ENCODE results near the gene CPNE6. TPM values are rescaled to one million over a fixed set of nuclear protein-coding genes. Genes with fewer than 3 reads are reported as not detected.
"Not testable (repeated sequence)": the region's sequence is repeated elsewhere in the genome, so short reads cannot be mapped to it uniquely, and the experiment has no call there.

CPNE6 gene
- total RNA-seq, 1 donor from 2014 or later, result 0.09 TPM

DNA sequence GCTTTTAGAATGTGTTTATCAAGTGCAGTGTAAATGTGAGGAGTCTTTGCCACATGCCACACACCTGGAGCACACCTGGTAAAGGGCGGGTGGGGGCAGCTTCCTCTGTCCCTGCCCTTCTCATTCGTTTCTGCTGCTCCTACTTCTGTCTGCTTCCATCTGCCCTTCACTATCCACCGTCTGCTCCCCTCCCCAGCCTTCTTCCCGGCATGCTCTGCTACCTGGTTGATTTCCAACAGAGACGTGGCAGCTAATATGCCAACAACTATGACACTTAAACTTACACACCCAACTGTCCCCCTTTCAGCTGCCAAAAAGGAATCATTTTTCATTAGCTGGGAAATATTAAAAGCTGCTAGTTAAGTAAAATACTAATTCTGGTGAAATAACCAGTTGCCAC lies 28.6 kb upstream of the CPNE6 start:
- no peak overlapping the region for H3K4me3 Mint-ChIP-seq
- DNase-seq, result no peak
- no peak overlapping the region for H3K27ac Mint-ChIP-seq
- TF ChIP-seq, protein P1, sequence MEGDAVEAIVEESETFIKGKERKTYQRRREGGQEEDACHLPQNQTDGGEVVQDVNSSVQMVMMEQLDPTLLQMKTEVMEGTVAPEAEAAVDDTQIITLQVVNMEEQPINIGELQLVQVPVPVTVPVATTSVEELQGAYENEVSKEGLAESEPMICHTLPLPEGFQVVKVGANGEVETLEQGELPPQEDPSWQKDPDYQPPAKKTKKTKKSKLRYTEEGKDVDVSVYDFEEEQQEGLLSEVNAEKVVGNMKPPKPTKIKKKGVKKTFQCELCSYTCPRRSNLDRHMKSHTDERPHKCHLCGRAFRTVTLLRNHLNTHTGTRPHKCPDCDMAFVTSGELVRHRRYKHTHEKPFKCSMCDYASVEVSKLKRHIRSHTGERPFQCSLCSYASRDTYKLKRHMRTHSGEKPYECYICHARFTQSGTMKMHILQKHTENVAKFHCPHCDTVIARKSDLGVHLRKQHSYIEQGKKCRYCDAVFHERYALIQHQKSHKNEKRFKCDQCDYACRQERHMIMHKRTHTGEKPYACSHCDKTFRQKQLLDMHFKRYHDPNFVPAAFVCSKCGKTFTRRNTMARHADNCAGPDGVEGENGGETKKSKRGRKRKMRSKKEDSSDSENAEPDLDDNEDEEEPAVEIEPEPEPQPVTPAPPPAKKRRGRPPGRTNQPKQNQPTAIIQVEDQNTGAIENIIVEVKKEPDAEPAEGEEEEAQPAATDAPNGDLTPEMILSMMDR (IDR thresholded peaks at IDR 0.05), result no peak
- H3K27me3 Mint-ChIP-seq, result no peaks in the 10 kb centered on the region
- ATAC-seq (ENCODE audit: low read depth), result no peak
- CTCF ChIA-PET, result interaction anchor here (0.8 kb wide), 1 partner anchor 66 kb away, joined by 3 read pairs; no protein-coding TSS in a partner anchor
- no peaks in the 10 kb centered on the region for H3K36me3 Mint-ChIP-seq (ENCODE audit: low read depth)
- intact Hi-C loops (cut with micrococcal nuclease), result no loop called here
- no peaks in the 10 kb centered on the region for H3K9me3 Mint-ChIP-seq
- no peaks in the 10 kb centered on the region for H3K4me1 Mint-ChIP-seq
- POLR2A ChIA-PET, result no interaction called here

DNA sequence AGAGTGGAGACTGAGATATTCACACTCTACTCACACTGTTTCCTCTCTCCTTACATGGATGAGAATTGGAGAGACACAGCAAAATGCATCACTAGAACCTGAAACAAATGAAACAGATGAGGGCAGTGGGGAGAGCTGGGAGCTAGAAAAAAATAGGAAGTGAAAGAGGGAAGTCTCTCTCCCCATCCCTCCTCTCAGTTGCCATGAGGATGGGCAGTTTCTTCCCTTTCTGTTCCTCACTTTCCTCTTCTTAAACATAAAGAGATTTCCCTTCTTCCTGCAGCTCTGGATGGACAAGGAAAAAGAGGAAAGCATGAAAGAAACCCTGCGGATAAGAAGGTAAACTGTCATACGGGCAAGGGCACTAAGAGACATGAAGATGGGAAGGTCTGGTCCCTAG lies 22.4 kb upstream of the CPNE6 start:
- ATAC-seq (ENCODE audit: low read depth), result peak; percentile 34
- H3K27ac Mint-ChIP-seq, result peak overlapping the region; percentile 47
- H3K4me1 Mint-ChIP-seq, result peaks cover 34% of the 10 kb centered on the region
- intact Hi-C loops (cut with micrococcal nuclease); H3K36me3 Mint-ChIP-seq (ENCODE audit: low read depth); H3K27me3 Mint-ChIP-seq; H3K9me3 Mint-ChIP-seq; DNase-seq: not testable (repeated sequence)
- ChIA-PET CTCF (interaction anchor here (1.5 kb wide), 1 partner anchor 60 kb away, joined by 4 read pairs; no protein-coding TSS in a partner anchor), POLR2A (interaction anchor here (1.5 kb wide), 1 partner anchor 112 kb away, joined by 3 read pairs; the partner anchor contains the start of gene IRF9)
- peak overlapping the region; percentile 6 for H3K4me3 Mint-ChIP-seq

DNA sequence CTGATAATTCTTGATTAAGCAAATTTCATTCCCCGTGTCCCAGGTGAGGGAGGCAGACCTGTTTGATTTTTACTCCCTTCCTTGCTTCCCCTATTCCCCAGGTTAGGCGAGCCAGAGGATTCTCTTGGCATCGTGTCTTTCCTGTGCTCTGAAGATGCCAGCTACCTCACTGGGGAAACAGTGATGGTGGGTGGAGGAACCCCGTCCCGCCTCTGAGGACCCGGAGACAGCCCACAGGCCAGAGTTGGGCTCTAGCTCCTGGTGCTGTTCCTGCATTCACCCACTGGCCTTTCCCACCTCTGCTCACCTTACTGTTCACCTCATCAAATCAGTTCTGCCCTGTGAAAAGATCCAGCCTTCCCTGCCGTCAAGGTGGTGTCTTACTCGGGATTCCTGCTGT lies 20.6 kb upstream of the CPNE6 start:
- peak overlapping the region; percentile 82 for H3K4me3 Mint-ChIP-seq
- peaks cover 34% of the 10 kb centered on the region for H3K4me1 Mint-ChIP-seq
- H3K36me3 Mint-ChIP-seq (ENCODE audit: low read depth); H3K27me3 Mint-ChIP-seq; ATAC-seq (ENCODE audit: low read depth); DNase-seq; H3K9me3 Mint-ChIP-seq: not testable (repeated sequence)
- ChIA-PET CTCF (interaction anchor here (1.5 kb wide), 2 partner anchors 40 to 58 kb away, joined by 4 to 8 read pairs; no protein-coding TSS in a partner anchor), POLR2A (interaction anchor here (0.6 to 1.7 kb wide), 3 partner anchors 31 to 1480 kb away, joined by 3 to 11 read pairs (median 9); no protein-coding TSS in a partner anchor)
- intact Hi-C loops (cut with micrococcal nuclease), result loop anchor here (2.0 kb wide), 1 partner anchor 14 kb away; no protein-coding TSS in a partner anchor
- peak overlapping the region; percentile 71 for H3K27ac Mint-ChIP-seq

DNA sequence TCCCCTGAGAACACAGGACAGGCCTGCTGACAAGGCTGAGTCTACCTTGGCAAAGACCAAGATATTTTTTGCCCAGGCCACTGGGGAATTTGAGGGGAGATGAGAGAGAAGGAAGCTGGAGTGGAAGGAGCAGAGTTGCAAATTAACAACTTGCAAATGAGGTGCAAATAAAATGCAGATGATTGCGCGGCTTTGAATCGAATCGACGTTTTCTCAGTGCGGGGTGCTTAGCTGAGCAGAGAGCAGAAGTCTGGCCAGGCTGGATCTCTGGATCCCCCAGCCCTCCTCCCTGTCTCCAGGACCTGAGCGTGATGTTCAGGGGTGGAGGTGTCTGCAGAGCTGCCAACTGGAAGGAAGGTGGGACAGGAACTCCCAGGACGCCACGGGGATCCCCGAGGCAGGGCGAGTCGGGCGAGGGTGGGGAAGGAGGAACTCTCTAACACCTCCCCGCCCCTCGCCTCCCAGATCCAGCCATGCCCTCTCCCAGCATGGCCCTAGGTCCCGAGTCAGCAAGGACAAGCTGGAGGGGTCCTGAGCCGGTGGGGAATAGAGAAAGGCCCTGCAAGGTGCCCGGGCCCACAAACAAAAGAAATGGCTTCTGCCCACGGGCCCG lies 20.1 kb upstream of the CPNE6 start:
- peaks cover 6% of the 10 kb centered on the region for H3K27me3 Mint-ChIP-seq
- DNase-seq, result no peak
- ChIA-PET CTCF (interaction anchor here (0.7 to 1.5 kb wide), 6 partner anchors 30 to 421 kb away, joined by 3 to 8 read pairs (median 4); partner anchors contain the start of gene CIDEB), POLR2A (interaction anchor here (0.8 to 1.8 kb wide), 7 partner anchors 24 to 164 kb away, joined by 3 to 14 read pairs (median 4); partner anchors contain the start of genes DCAF11, IRF9, MDP1 and NRL)
- no peaks in the 10 kb centered on the region for H3K9me3 Mint-ChIP-seq
- H3K4me3 Mint-ChIP-seq, result peak overlapping the region; percentile 82
- intact Hi-C loops (cut with micrococcal nuclease), result loop anchor here (2.0 kb wide), 1 partner anchor 14 kb away; no protein-coding TSS in a partner anchor
- H3K4me1 Mint-ChIP-seq, result peaks cover 34% of the 10 kb centered on the region
- H3K36me3 Mint-ChIP-seq (ENCODE audit: low read depth), result no peaks in the 10 kb centered on the region
- peak overlapping the region; percentile 71 for H3K27ac Mint-ChIP-seq
- TF ChIP-seq, protein P1 (IDR thresholded peaks at IDR 0.05), result no peak
- ATAC-seq (ENCODE audit: low read depth), result peak; percentile 18

DNA sequence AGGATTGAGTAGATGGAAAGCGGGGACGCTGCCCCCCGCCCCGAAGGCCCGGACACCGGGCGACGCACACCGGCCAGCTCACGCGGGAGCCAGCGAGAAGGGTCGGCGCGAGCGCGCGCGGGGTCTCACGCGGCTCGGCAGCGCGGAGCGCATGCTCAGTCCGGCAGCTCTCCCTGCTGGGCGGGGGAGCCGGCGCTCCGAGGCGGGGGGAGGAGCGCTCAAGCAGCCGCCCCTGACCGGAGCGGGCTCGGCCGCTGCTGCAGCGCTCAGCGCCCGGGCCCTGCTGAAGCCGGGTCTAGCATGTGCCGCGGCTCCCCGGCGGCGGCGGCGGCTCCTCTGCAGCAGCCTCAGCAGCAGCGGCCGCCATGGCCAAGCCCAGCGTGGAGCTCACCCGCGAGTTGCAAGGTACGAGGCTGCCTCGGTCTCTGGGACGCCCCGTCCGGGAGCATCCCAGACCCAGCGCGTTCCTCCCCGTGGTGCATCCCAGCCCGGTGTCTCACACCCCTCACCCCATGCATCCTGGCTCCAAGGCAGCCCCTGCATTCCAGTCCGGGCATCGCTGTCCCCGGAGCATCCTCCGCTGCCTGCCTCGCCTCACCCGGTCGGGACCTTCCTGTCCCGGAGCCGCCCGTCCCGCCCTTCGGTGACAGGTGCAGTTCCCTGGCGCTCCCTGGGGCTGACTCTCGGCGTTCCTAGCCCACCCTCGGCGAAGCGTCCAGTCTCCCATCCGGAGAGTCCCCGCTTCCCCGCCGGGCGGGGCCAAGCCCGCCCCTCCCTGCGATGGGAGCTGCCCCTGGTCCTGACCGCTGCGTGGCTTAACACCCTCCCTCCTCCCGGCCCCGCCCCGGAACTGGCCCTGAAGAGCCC lies 19.3 kb upstream of the CPNE6 start, which contains the start of gene CARMIL3:
Gene CARMIL3, plus strand, starts transcription at position 221 of the 867 bp plus-strand sequence. Its CDS starts 145 bp downstream, at position 366.
- Mint-ChIP-seq H3K27me3 (peaks cover 6% of the 10 kb centered on the region), H3K4me1 (peaks cover 34% of the 10 kb centered on the region), H3K36me3 (ENCODE audit: low read depth) (no peaks in the 10 kb centered on the region), H3K27ac (peak within 1 kb of the TSS; percentile 71), H3K9me3 (no peaks in the 10 kb centered on the region), H3K4me3 (peak within 1 kb of the TSS; percentile 82)
- TF ChIP-seq, protein P1 (IDR thresholded peaks at IDR 0.05), result no peak
- ATAC-seq (ENCODE audit: low read depth) (peak; percentile 86), DNase-seq (peak; percentile 69)
- CTCF ChIA-PET, result interaction anchor here (0.7 to 1.5 kb wide), 6 partner anchors 29 to 422 kb away, joined by 3 to 8 read pairs (median 4); partner anchors contain the start of gene CIDEB
- intact Hi-C loops (cut with micrococcal nuclease), result loop anchor here (1.0 to 2.0 kb wide), 3 partner anchors 15 to 247 kb away; partner anchors contain the start of genes DHRS1 and NOP9
- POLR2A ChIA-PET, result interaction anchor here (0.7 to 1.8 kb wide), 9 partner anchors 24 to 164 kb away, joined by 3 to 14 read pairs (median 4); partner anchors contain the start of genes DCAF11, IRF9, MDP1 and NRL
